A549 (cell line): ENCODE data around the gene DNAH11. TPM values are rescaled to one million over a fixed set of nuclear protein-coding genes. Genes with fewer than 3 reads are reported as not detected.

Experiments used
- ATAC-seq, 2 experiments: fragments of 200-7000 bp in 1 of 2; fragments of >200 bp in 1 of 2; cut with Nextera tagmentation in 1 of 2; cut with Tn5 transposase in 1 of 2; 3 replicates each; pipeline versions ENCODE4 v1.8.0 to v1.9.1; 2018 to 2020; ENCODE audit warnings: mild to moderate bottlenecking in 1 of 2, moderate library complexity in 1 of 2
- CTCF ChIA-PET: fragments of 300-600 bp; sonication (Branson Sonifier 250); formaldehyde crosslinking; extraction: SDS; loops from one replicate; lab custom pipeline; 2021; ENCODE audit warnings: antibody characterized with exemption, inconsistent platforms; lab: Yijun Ruan, JAX
- POLR2A ChIA-PET: fragments of 350-600 bp; formaldehyde crosslinking; extraction: SDS; loops from one replicate; lab custom pipeline; 2021; ENCODE audit warnings: antibody characterized with exemption, inconsistent platforms; lab: Yijun Ruan, JAX
- DNase-seq, 2 experiments: peaks; one replicate each; pipeline versions ENCODE4 v3.0.0 to v3.0.0-alpha.2; 2011 to 2016; ENCODE audit warnings: low read depth in 1 of 2, low spot score in 1 of 2
- FAIRE-seq: peaks from 2 replicates; lab custom pipeline; 2011; peaks lifted over from hg19 to GRCh38; lab: Jason Lieb, UNC
- H3K27ac ChIP-seq, 2 experiments: fragments of >200 bp; sonication (Bioruptor Twin); formaldehyde crosslinking; 3 replicates each; pipeline ENCODE4 v1.5.1; 2016 to 2017
- H3K4me1 ChIP-seq: fragments of >200 bp; sonication (Bioruptor Twin); formaldehyde crosslinking; 3 replicates; pipeline ENCODE4 v1.6.1; 2016
- H3K4me2 ChIP-seq: fragments of >200 bp; sonication (Bioruptor Twin); formaldehyde crosslinking; 3 replicates; pipeline ENCODE4 v1.6.1; 2016
- H3K4me3 ChIP-seq: fragments of >200 bp; sonication (Bioruptor Twin); formaldehyde crosslinking; 3 replicates; pipeline ENCODE4 v1.5.1; 2016
- H3K9me3 ChIP-seq: fragments of >200 bp; sonication (Bioruptor Twin); formaldehyde crosslinking; 3 replicates; pipeline ENCODE4 v1.6.1; 2016
- CBX2 ChIP-seq: fragments of 200-600 bp; sonication (generic); IDR thresholded peaks from 2 replicates; pipeline ENCODE4 v1.6.1; 2016; ENCODE audit warnings: low read depth, mild to moderate bottlenecking, borderline replicate concordance
- EP300 ChIP-seq, 2 experiments: fragments of >200 bp; sonication (Bioruptor Twin); formaldehyde crosslinking; IDR thresholded peaks; 2 replicates in 1 of 2; 3 replicates in 1 of 2; pipeline ENCODE4 v1.6.1; 2016 to 2017
- HDAC2 ChIP-seq: fragments of 200-600 bp; sonication (generic); IDR thresholded peaks from 2 replicates; pipeline ENCODE4 v1.6.1; 2016
- HEYL ChIP-seq: fragments of 250-450 bp; sonication (Bioruptor Pico); IDR thresholded peaks from 2 replicates; pipeline ENCODE4 v1.8.0; 2021; ENCODE audit warnings: mild to moderate bottlenecking, moderate library complexity
- HOXB13 ChIP-seq: fragments of 250-450 bp; sonication (Bioruptor Pico); IDR thresholded peaks from 2 replicates; pipeline ENCODE4 v1.5.0; 2020; ENCODE audit warnings: low read depth, mild to moderate bottlenecking, moderate library complexity
- NFE2L2 ChIP-seq: fragments of 150-350 bp; conservative IDR thresholded peaks from 2 replicates; pipeline ENCODE4 v1.6.1; 2014; ENCODE audit warnings: low read length
- RAD21 ChIP-seq, 2 experiments: fragments of >200 bp in 1 of 2; sonication (Bioruptor Twin) in 1 of 2; formaldehyde crosslinking in 1 of 2; IDR thresholded peaks in 1 of 2; conservative IDR thresholded peaks in 1 of 2; 2 replicates in 1 of 2; 3 replicates in 1 of 2; pipeline ENCODE4 v1.6.1; 2012 to 2018; ENCODE audit warnings: inconsistent platforms in 1 of 2
- RARB ChIP-seq: fragments of 250-450 bp; sonication (Bioruptor Pico); IDR thresholded peaks from 2 replicates; pipeline ENCODE4 v1.8.0; 2021; ENCODE audit warnings: mild to moderate bottlenecking, moderate library complexity
- RCOR1 ChIP-seq: fragments of 150-350 bp; IDR thresholded peaks from 2 replicates; pipeline ENCODE4 v1.6.1; 2014; ENCODE audit warnings: antibody characterized with exemption, low read length, low read depth
- RNF2 ChIP-seq: fragments of 200-600 bp; sonication (generic); IDR thresholded peaks from 2 replicates; pipeline ENCODE4 v1.6.1; 2016; ENCODE audit warnings: low read depth, mild to moderate bottlenecking, antibody characterized with exemption, moderate library complexity, borderline replicate concordance
- SREBF2 ChIP-seq: fragments of 450-650 bp; IDR thresholded peaks from 2 replicates; pipeline ENCODE4 v1.6.1; 2014; ENCODE audit warnings: mild to moderate bottlenecking, moderate library complexity
- TFCP2L1 ChIP-seq: fragments of 250-450 bp; sonication (Bioruptor Pico); IDR thresholded peaks from 2 replicates; pipeline ENCODE4 v1.5.0; 2021; ENCODE audit warnings: mild to moderate bottlenecking
- ZC3H11A ChIP-seq: fragments of 450-650 bp; IDR thresholded peaks from 2 replicates; pipeline ENCODE4 v1.6.1; 2014; ENCODE audit warnings: antibody characterized with exemption, mild to moderate bottlenecking
- ZFP36 ChIP-seq: fragments of 450-650 bp; IDR thresholded peaks from 2 replicates; pipeline ENCODE4 v1.6.1; 2014; ENCODE audit warnings: borderline replicate concordance; ENCODE audit not compliant: partially characterized antibody
- WGBS: methylation state at CpG from one replicate; pipeline ENCODE4 v1.1.6; 2017; ENCODE audit errors: missing lambda C conversion rate; 5-methylcytosine and 5-hydroxymethylcytosine counted together
- polyA plus RNA-seq, 4 experiments: library from polyadenylated mRNA; depleted of rRNA in 3 of 4; stranded (reverse); fragments of >200 nt; fragmentation: RNase III in 1 of 4; extraction: RNeasy Plus Mini Kit Qiagen cat#74134 plus additional on column Dnase treatment in 1 of 4; gene quantifications; 2 replicates in 3 of 4; 3 replicates in 1 of 4; pipeline ENCODE4 v1.2.3, GENCODE V29; 2011 to 2017
- TF ChIP-seq, protein P1 (sequence below): fragments of >200 bp; sonication (Bioruptor Twin); formaldehyde crosslinking; IDR thresholded peaks from 2 replicates; pipeline ENCODE4 v1.6.1; 2016
- TF ChIP-seq, protein P2 (sequence below): fragments of 450-650 bp; IDR thresholded peaks from 2 replicates; pipeline ENCODE4 v1.6.1; 2014; ENCODE audit warnings: antibody characterized with exemption
- TF ChIP-seq, protein P3 (sequence below): fragments of 150-350 bp; IDR thresholded peaks from 2 replicates; pipeline ENCODE4 v1.6.1; 2014; ENCODE audit warnings: low read depth, mild to moderate bottlenecking, low read length
- TF ChIP-seq, protein P4 (sequence below): fragments of 250-450 bp; sonication (Bioruptor Pico); IDR thresholded peaks from 2 replicates; pipeline ENCODE4 v1.5.0; 2021; ENCODE audit warnings: mild to moderate bottlenecking, moderate library complexity, borderline replicate concordance

The DNAH11 gene
- polyA plus RNA-seq, 2 of the 4 experiments (the other 2 are of a cell fraction) = 0.03 to 0.13 TPM

DNA sequence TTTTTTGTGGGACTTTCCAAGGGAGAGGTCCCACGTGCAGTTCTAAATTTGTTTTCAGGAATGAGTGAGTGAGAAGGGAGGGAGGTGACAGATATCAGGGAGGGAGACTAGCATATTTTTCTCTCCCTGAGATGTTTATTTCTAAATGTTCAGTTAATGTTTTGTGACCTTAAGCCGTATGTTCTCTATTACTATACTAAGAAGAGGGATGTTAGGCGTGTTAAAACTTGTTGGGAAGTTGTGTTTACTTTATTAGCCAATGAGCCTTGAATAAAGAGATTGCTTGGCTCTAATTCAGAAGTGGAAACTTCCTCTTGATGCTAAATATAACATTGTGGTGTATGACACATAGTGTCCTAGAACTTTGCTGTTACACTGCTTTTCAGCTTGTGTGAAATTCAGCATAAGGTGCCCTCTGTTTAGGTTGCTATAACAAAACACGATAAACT, 37.3 kb downstream of the DNAH11 start:
- 4% methylated on average over 4 of the region's 4 CpGs for WGBS
- Histone ChIP-seq H3K4me2 (peak overlapping the region; percentile 19; the same call in 1 of the 3 replicates), H3K4me1 (no peaks in the 10 kb centered on the region), H3K9me3 (no peaks in the 10 kb centered on the region), H3K4me3 (no peak overlapping the region), H3K27ac (no peak overlapping the region)
- DNase-seq = peak in 1 of 2 experiments; percentile 11
- ATAC-seq = peak in 1 of 2 experiments; percentile 56; a peak in 1 of 6 replicates
- CTCF ChIA-PET = no interaction called here
- POLR2A ChIA-PET = no interaction called here
- no peak for TF ChIP-seq EP300 (IDR thresholded peaks at IDR 0.05)
- no peak for TF ChIP-seq HEYL (CRISPR knock-in tag)
- TF ChIP-seq RARB (CRISPR knock-in tag) = no peak
- no peak for TF ChIP-seq SREBF2
- TF ChIP-seq TFCP2L1 (CRISPR knock-in tag) = no peak
- TF ChIP-seq, protein P1, sequence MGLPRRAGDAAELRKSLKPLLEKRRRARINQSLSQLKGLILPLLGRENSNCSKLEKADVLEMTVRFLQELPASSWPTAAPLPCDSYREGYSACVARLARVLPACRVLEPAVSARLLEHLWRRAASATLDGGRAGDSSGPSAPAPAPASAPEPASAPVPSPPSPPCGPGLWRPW = no peak
- TF ChIP-seq, protein P2, sequence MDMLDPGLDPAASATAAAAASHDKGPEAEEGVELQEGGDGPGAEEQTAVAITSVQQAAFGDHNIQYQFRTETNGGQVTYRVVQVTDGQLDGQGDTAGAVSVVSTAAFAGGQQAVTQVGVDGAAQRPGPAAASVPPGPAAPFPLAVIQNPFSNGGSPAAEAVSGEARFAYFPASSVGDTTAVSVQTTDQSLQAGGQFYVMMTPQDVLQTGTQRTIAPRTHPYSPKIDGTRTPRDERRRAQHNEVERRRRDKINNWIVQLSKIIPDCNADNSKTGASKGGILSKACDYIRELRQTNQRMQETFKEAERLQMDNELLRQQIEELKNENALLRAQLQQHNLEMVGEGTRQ = no peak
- FAIRE-seq = no peak

DNA sequence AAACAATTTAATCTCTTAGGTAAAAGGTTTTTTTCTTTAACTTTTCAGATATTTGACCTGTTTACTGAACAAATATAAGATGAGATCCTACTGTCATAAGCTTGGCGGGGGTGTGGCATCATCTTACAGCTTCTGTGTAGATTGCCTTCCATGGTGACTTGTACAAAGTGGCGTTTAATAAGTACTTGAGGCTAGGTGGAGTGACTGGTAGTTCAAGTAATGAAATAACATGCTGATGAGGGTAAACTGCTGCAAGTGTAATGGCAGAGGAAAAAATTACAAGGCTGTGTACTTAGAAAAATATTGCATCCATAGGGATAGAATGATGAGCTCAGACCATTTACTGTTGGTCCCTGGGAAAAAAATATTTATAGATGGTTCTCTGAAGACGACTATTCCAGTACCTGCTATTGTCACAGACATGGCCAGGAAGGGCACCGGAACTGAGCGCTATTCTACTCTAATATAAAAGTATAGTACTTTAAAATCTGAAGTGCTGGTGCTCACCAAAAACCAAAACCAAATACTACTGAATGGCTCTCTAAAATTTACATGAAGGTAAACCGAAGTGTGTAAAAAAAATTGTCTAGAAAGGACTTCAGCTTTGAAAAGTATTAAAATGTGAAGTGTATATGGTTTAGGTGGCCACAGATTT, 42.4 kb downstream of the DNAH11 start:
- Histone ChIP-seq H3K9me3 (no peaks in the 10 kb centered on the region), H3K4me2 (no peak overlapping the region), H3K27ac (no peak overlapping the region), H3K4me1 (no peaks in the 10 kb centered on the region), H3K4me3 (no peak overlapping the region)
- 25% methylated on average over 6 of the region's 6 CpGs for WGBS
- TF ChIP-seq CBX2 = no peak
- FAIRE-seq (no peak), DNase-seq (no peak), ATAC-seq (no peak)
- ChIA-PET POLR2A (no interaction called here), CTCF (no interaction called here)

DNA sequence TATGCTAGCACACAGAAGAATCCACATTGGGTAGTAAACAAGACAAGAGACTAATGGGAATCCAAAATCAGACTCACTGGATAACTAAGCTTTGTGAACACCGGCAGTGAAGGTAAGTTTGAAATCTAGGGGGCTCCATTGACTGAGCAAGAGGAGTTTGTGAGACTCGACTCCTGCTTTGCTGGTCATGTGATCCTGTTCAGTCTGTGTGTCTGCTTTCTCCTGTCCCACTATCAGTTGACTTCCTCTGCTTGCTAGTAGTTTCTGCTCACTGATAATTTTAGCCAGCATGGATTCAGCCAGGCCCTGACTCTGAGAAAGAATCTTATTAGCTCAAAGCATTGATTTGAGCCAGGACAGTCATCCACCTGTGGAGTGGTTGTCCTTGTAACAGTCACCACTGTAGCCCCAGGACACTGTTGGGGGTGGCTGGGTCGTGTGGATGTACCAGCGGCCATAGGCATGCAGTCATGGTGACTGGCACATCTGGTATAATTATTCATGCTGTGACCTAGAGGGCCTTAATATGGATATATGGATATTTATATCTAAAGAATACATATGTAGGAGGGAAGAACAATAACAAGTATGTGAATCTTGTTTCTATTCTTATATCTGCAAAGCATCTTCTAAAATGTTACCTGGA, 44.4 kb downstream of the DNAH11 start:
- H3K9me3 ChIP-seq = no peaks in the 10 kb centered on the region
- DNase-seq = no peak
- no peak overlapping the region for H3K4me2 ChIP-seq
- no peaks in the 10 kb centered on the region for H3K4me1 ChIP-seq
- no peak for ATAC-seq
- H3K4me3 ChIP-seq = no peak overlapping the region
- TF ChIP-seq, protein P3, sequence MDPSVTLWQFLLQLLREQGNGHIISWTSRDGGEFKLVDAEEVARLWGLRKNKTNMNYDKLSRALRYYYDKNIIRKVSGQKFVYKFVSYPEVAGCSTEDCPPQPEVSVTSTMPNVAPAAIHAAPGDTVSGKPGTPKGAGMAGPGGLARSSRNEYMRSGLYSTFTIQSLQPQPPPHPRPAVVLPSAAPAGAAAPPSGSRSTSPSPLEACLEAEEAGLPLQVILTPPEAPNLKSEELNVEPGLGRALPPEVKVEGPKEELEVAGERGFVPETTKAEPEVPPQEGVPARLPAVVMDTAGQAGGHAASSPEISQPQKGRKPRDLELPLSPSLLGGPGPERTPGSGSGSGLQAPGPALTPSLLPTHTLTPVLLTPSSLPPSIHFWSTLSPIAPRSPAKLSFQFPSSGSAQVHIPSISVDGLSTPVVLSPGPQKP = no peak
- no peak for TF ChIP-seq HDAC2
- TF ChIP-seq NFE2L2 = no peak
- no peak for TF ChIP-seq ZC3H11A
- TF ChIP-seq, protein P1 = no peak
- TF ChIP-seq HOXB13 (CRISPR knock-in tag) = no peak
- TF ChIP-seq EP300 (IDR thresholded peaks at IDR 0.05) = no peak
- no peak for TF ChIP-seq RNF2
- TF ChIP-seq RCOR1 = no peak
- no peak for TF ChIP-seq ZFP36
- TF ChIP-seq, protein P4, sequence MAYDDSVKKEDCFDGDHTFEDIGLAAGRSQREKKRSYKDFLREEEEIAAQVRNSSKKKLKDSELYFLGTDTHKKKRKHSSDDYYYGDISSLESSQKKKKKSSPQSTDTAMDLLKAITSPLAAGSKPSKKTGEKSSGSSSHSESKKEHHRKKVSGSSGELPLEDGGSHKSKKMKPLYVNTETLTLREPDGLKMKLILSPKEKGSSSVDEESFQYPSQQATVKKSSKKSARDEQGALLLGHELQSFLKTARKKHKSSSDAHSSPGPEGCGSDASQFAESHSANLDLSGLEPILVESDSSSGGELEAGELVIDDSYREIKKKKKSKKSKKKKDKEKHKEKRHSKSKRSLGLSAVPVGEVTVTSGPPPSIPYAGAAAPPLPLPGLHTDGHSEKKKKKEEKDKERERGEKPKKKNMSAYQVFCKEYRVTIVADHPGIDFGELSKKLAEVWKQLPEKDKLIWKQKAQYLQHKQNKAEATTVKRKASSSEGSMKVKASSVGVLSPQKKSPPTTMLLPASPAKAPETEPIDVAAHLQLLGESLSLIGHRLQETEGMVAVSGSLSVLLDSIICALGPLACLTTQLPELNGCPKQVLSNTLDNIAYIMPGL (CRISPR knock-in tag) = no peak
- no peak for TF ChIP-seq RAD21 (conservative IDR thresholded peaks at IDR 0.05 in 1 of 2, IDR thresholded peaks at IDR 0.05 in 1 of 2)
- no peak for TF ChIP-seq SREBF2
- FAIRE-seq = no peak
- ChIA-PET POLR2A (no interaction called here), CTCF (interaction anchor here (0.6 to 1.1 kb wide), 4 partner anchors 9 to 333 kb away, joined by 3 read pairs; no protein-coding TSS in a partner anchor)
- WGBS = 23% methylated on average over 4 of the region's 4 CpGs
- no peak overlapping the region for H3K27ac ChIP-seq
